Hematopoietic multipotent progenitor cell treated with erythropoietin and hydrocortisone succinate and interleukin-3 and kit ligand, for 17 days (in vitro differentiated cells): ENCODE measurements around the gene WSB2.

Experiments
- DNase-seq: peaks from one replicate; pipeline ENCODE4 v3.0.0-alpha.2; 2015; ENCODE audit warnings: low spot score

Gene WSB2

DNA sequence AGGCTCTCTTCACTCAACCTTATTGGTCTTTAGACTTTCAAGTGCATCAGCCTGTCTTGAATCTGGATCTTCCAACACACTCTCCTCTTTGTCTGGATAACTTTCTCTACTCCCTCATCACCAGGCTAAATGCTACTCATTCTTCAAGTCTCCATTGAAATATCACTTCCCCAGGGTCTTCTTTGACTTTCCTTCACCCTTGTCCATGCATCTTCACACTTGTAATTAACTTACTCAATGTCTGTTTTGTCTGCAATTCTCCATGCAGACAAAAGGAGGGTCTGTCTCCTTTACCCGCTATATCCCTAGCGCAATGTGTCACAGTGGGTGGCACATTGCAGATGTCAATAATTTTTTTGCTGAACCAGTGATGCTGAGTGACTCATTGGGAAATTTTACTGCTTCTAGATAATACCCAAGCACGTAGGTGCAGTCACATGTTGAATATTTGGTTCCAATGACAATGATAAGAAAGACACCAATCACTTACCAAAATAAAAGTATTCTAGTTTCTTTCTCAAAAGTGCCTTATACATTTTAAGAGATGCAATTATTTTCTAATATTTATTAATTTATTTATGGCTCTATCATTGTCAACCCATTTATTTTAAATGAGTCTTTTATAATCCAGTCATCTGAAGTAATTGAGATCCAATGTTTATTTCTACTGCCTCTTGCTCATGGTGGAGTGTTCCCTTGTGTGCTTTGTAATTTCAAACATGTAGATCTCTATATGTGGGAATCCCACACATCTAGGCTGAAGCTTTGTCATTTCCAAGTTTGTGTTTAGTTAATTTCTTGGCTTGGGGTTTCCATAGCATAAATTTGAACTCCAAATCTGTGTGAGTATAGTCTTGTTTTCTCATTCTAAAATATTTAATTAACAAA is 66.2 kb downstream of the WSB2 start:
- DNase-seq = no peak

DNA sequence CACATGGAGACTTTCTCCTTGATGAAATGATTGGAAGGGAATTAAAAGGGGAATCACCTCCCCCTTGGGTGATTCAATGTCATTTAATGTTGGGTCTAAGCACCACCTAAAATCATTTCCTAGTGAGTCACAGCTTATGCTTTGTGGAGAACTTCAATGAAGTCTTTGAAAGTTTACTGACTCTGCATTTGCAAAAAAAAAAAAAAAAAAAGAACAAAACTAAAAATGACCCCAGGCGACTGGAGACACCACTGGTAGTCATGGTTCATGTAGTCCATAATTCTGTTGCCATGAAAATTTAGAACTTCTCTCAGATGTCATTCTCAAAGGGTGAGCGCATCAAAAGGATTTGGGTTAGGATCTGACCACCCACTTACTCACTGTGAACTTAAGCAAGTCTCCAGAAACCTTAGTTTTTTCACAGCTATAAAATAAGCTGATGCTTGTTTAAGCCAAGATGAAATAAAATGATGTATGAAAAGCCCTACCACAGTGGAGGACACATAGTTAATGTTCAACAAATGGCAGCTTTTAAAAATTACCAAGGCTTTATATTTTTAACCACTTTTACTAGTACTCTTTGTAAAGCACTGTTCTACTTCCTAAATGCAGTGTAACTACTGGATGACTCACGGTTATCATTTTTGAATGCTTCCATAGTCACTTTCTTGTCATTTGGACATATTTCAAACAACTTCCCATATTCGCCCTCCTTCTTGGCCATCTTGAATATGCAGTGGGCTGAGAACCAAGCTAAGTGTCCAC is 74.1 kb downstream of the WSB2 start:
- no peak for DNase-seq

DNA sequence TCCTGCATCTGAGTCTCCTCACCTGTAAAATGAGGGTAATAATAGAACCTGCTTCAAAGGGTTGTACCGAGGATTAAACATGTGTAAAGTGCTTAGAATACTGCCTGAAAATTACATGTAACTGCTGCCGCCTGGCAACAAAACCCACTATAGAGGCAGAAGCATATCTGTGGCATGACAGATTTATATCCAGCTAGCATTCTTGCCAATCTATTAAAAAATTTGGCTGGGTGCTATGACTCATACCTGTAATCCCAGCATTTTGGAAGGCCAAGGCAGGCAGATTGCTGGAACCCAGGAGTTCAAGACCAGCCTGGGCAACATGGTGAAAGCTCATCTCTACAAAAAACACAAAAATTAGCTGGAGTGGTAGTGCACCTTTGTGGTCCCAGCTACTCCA is 75.8 kb downstream of the WSB2 start:
- DNase-seq = no peak
